ENCODE data around the gene UBFD1. TPM values are rescaled to one million over a fixed set of nuclear protein-coding genes. Genes with fewer than 3 reads are reported as not detected.
"Not testable (repeated sequence)": the region's sequence is repeated elsewhere in the genome, so short reads cannot be mapped to it uniquely, and the experiment has no call there.

Gene UBFD1
- total and polyA plus RNA-seq, 2 experiments from 2014 or later, result 48.6 to 107 TPM

DNA sequence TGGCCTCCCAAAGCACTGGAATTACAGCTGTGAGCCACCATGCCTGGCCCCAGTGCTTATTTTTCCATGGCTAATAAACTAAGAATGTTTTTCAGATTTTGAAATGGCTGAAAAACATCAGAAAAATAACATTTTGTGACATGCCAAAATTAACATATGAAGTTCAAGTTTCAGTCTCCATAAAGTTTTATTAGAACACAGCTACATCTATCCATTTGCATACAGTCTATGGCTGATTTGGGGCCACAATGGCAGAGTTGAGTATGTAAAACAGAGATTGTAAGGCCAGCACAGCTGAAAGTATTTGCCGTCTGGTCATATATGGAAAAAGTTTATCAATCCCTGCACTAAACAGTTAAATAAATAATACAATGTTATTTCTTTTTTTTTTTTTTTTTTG is 52.4 kb downstream of the UBFD1 start:
- H4K20me1 ChIP-seq (ENCODE audit: insufficient read depth, poor library complexity, severe bottlenecking), result no peaks in the 10 kb centered on the region
- no peaks in the 10 kb centered on the region for H3K27me3 ChIP-seq
- H3K4me2 ChIP-seq, result no peak overlapping the region
- no peaks in the 10 kb centered on the region for H3K79me2 ChIP-seq
- no peak for DNase-seq (ENCODE audit: low spot score)
- H3K4me3 ChIP-seq, result no peak overlapping the region
- H2AFZ ChIP-seq, result no peak overlapping the region
- TF ChIP-seq EZH2 (IDR thresholded peaks at IDR 0.05; ENCODE audit: borderline replicate concordance), result no peak
- no peak for TF ChIP-seq EZH2phosphoT487 (IDR thresholded peaks at IDR 0.05; ENCODE audit: low read depth, severe bottlenecking, unreplicated experiment)
- TF ChIP-seq, protein P1, sequence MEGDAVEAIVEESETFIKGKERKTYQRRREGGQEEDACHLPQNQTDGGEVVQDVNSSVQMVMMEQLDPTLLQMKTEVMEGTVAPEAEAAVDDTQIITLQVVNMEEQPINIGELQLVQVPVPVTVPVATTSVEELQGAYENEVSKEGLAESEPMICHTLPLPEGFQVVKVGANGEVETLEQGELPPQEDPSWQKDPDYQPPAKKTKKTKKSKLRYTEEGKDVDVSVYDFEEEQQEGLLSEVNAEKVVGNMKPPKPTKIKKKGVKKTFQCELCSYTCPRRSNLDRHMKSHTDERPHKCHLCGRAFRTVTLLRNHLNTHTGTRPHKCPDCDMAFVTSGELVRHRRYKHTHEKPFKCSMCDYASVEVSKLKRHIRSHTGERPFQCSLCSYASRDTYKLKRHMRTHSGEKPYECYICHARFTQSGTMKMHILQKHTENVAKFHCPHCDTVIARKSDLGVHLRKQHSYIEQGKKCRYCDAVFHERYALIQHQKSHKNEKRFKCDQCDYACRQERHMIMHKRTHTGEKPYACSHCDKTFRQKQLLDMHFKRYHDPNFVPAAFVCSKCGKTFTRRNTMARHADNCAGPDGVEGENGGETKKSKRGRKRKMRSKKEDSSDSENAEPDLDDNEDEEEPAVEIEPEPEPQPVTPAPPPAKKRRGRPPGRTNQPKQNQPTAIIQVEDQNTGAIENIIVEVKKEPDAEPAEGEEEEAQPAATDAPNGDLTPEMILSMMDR (IDR thresholded peaks at IDR 0.05; ENCODE audit: poor library complexity), result no peak
- H3K27ac ChIP-seq, result no peak overlapping the region
- no peaks in the 10 kb centered on the region for H3K36me3 ChIP-seq (replicated peaks; ENCODE audit: insufficient read depth, low read depth)
- no peaks in the 10 kb centered on the region for H3K9me3 ChIP-seq (ENCODE audit: low read depth)
- H3K9me2 ChIP-seq (replicated peaks; ENCODE audit: insufficient read depth), result no peaks in the 10 kb centered on the region
- WGBS (ENCODE audit: low lambda C conversion rate, missing lambda C conversion rate), result 97% methylated on average over 1 of the region's 1 CpG
- H3K4me1 ChIP-seq (ENCODE audit: insufficient read depth), result no peaks in the 10 kb centered on the region

GRCh38 chr16:23610905-23611304 is 53.4 kb downstream of the UBFD1 start:
- 96% methylated on average over 6 of the region's 6 CpGs for WGBS (ENCODE audit: low lambda C conversion rate, missing lambda C conversion rate)
- H3K4me2 ChIP-seq; H4K20me1 ChIP-seq (ENCODE audit: insufficient read depth, poor library complexity, severe bottlenecking); H3K36me3 ChIP-seq (replicated peaks; ENCODE audit: insufficient read depth, low read depth); H3K4me3 ChIP-seq; H3K9me2 ChIP-seq (replicated peaks; ENCODE audit: insufficient read depth); H3K27me3 ChIP-seq; H3K4me1 ChIP-seq (ENCODE audit: insufficient read depth); H3K9me3 ChIP-seq (ENCODE audit: low read depth); H3K27ac ChIP-seq; H3K79me2 ChIP-seq; H2AFZ ChIP-seq; DNase-seq (ENCODE audit: low spot score): not testable (repeated sequence)

DNA sequence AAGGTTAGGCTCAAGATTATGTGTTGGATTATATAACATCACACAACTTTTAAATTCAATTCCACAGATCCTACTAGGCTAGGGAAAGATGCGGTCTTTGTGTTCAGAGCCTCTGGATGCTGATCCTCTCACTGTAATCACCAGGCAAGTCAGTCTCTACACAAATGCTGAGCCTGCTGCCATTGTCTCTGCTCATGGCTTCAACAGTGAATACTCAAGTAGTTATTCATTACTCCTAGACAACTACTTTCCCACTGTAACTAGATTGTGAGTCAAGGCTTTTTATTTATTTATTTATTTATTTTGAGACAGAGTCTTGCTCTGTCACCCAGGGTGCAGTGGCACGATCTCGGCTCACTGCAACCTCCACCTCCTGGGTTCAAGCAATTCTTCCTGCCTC is 54.4 kb downstream of the UBFD1 start:
- no peak for DNase-seq (ENCODE audit: low spot score)
- no peak overlapping the region for H2AFZ ChIP-seq
- no peaks in the 10 kb centered on the region for H3K36me3 ChIP-seq (replicated peaks; ENCODE audit: insufficient read depth, low read depth)
- H3K27me3 ChIP-seq, result no peaks in the 10 kb centered on the region
- no peak overlapping the region for H3K4me3 ChIP-seq
- no peaks in the 10 kb centered on the region for H3K9me3 ChIP-seq (ENCODE audit: low read depth)
- H3K79me2 ChIP-seq, result no peaks in the 10 kb centered on the region
- H3K27ac ChIP-seq, result no peak overlapping the region
- H3K9me2 ChIP-seq (replicated peaks; ENCODE audit: insufficient read depth), result no peaks in the 10 kb centered on the region
- no peak overlapping the region for H3K4me2 ChIP-seq
- H4K20me1 ChIP-seq (ENCODE audit: insufficient read depth, poor library complexity, severe bottlenecking), result no peaks in the 10 kb centered on the region
- WGBS (ENCODE audit: low lambda C conversion rate, missing lambda C conversion rate), result 85% methylated on average over 3 of the region's 3 CpGs
- H3K4me1 ChIP-seq (ENCODE audit: insufficient read depth), result no peaks in the 10 kb centered on the region
- TF ChIP-seq, protein P1 (IDR thresholded peaks at IDR 0.05; ENCODE audit: poor library complexity), result no peak
- TF ChIP-seq EZH2phosphoT487 (IDR thresholded peaks at IDR 0.05; ENCODE audit: low read depth, severe bottlenecking, unreplicated experiment), result no peak
- TF ChIP-seq EZH2 (IDR thresholded peaks at IDR 0.05; ENCODE audit: borderline replicate concordance), result no peak

GRCh38 chr16:23615805-23616204 is 58.3 kb downstream of the UBFD1 start:
- H3K36me3 ChIP-seq (replicated peaks; ENCODE audit: insufficient read depth, low read depth), result no peaks in the 10 kb centered on the region

More at GRCh38 chr16:23615805-23616204, 58.3 kb downstream of the UBFD1 start:
- no peaks in the 10 kb centered on the region for H3K9me2 ChIP-seq (replicated peaks; ENCODE audit: insufficient read depth)
- DNase-seq (ENCODE audit: low spot score), result no peak
- 90% methylated on average over 9 of the region's 9 CpGs for WGBS (ENCODE audit: low lambda C conversion rate, missing lambda C conversion rate)
- no peak overlapping the region for H2AFZ ChIP-seq
- no peaks in the 10 kb centered on the region for H3K79me2 ChIP-seq
- no peak overlapping the region for H3K4me2 ChIP-seq
- no peaks in the 10 kb centered on the region for H3K27me3 ChIP-seq
- TF ChIP-seq EZH2 (IDR thresholded peaks at IDR 0.05; ENCODE audit: borderline replicate concordance), result no peak
- TF ChIP-seq, protein P1 (IDR thresholded peaks at IDR 0.05; ENCODE audit: poor library complexity), result no peak
- H3K9me3 ChIP-seq (ENCODE audit: low read depth), result no peaks in the 10 kb centered on the region
- no peaks in the 10 kb centered on the region for H3K4me1 ChIP-seq (ENCODE audit: insufficient read depth)
- H3K4me3 ChIP-seq, result no peak overlapping the region
- no peak overlapping the region for H3K27ac ChIP-seq
- H4K20me1 ChIP-seq (ENCODE audit: insufficient read depth, poor library complexity, severe bottlenecking), result no peaks in the 10 kb centered on the region

Other genes with a start within 250 kb of the UBFD1 start
- gene COG7, start 104.5 kb upstream of the UBFD1 start, total RNA-seq, result 11.8 and 15.4 TPM in 2 replicates
- 13.5 and 14.7 TPM in 2 replicates for gene COG7, start 104.5 kb upstream of the UBFD1 start, polyA plus RNA-seq
- gene GGA2, start 47.2 kb upstream of the UBFD1 start, total RNA-seq, result 42.4 and 56.4 TPM in 2 replicates
- 73.1 and 76.6 TPM in 2 replicates for gene GGA2, start 47.2 kb upstream of the UBFD1 start, polyA plus RNA-seq
- gene EARS2, start 377 bp upstream of the UBFD1 start, total RNA-seq, result 19.0 and 26.5 TPM in 2 replicates
- 23.1 and 25.2 TPM in 2 replicates for gene EARS2, start 377 bp upstream of the UBFD1 start, polyA plus RNA-seq
- 119 and 135 TPM in 2 replicates for gene NDUFAB1, start 38.6 kb downstream of the UBFD1 start, total RNA-seq
- 218 and 243 TPM in 2 replicates for gene NDUFAB1, start 38.6 kb downstream of the UBFD1 start, polyA plus RNA-seq
- 4.3 and 6.6 TPM in 2 replicates for gene PALB2, start 83.6 kb downstream of the UBFD1 start, total RNA-seq
- gene PALB2, start 83.6 kb downstream of the UBFD1 start, polyA plus RNA-seq, result 2.6 and 4.5 TPM in 2 replicates
- gene DCTN5, start 83.7 kb downstream of the UBFD1 start, total RNA-seq, result 24.0 and 31.7 TPM in 2 replicates
- 9.8 and 23.3 TPM in 2 replicates for gene DCTN5, start 83.7 kb downstream of the UBFD1 start, polyA plus RNA-seq
- gene PLK1, start 121.2 kb downstream of the UBFD1 start, total RNA-seq, result 3.2 and 5.0 TPM in 2 replicates
- gene PLK1, start 121.2 kb downstream of the UBFD1 start, polyA plus RNA-seq, result 13.6 and 17.8 TPM in 2 replicates
- 0.60 and 0.97 TPM in 2 replicates for gene ERN2, start 155.5 kb downstream of the UBFD1 start, total RNA-seq
- gene ERN2, start 155.5 kb downstream of the UBFD1 start, polyA plus RNA-seq, result 0.22 and 0.46 TPM in 2 replicates
- gene CHP2, start 197.3 kb downstream of the UBFD1 start, total RNA-seq, result 1.6 and 2.0 TPM in 2 replicates
- 1.4 and 3.3 TPM in 2 replicates for gene CHP2, start 197.3 kb downstream of the UBFD1 start, polyA plus RNA-seq

All from hepatocyte (in vitro differentiated cells).